ENCODE results near the gene CAPZB.

Gene CAPZB

DNA sequence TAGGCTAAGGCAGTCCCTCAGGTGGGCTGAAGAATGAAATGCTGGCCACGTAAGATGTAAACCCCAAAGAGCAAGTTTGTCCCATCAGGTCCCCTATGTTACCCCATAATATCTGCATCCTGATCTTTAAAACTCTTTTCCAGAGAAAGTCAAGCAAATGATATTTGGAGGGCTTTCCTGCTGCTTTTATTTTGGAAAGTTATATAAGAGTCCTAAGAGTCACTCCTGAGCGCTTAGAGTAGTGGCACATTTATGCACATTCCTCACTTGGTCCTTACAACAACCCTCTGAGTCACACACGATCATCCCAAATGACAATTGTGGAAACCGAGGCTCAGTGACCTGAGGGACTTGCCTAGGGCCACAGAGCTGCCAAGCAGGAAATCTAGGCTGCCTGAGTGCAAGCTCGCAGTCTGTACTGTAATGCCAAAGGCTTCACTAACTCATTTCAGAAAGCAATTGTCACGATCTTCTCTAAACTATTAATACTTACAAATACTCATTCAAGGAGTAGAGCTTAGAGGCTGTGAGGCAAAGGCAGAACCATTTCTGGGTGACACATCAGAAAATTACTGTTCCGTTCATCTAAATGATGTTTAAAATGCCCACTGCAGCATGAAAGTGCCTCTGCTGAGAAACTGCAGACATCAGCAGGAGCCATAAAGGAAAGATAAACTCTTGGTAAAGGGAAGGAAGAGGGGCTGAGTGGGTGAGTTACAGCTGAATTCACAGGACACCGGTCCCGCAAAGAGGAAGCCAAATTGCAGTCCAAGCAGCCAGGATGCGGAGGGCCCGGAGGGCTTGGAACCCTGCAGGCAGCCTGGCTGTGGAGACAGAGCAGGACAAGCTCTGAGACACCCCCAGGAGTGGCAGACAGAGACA lies 30.8 kb downstream of the CAPZB start:
- DNase-seq (ENCODE audit: extremely low spot score, insufficient read length, low read depth) (no peak), FAIRE-seq (no peak)

DNA sequence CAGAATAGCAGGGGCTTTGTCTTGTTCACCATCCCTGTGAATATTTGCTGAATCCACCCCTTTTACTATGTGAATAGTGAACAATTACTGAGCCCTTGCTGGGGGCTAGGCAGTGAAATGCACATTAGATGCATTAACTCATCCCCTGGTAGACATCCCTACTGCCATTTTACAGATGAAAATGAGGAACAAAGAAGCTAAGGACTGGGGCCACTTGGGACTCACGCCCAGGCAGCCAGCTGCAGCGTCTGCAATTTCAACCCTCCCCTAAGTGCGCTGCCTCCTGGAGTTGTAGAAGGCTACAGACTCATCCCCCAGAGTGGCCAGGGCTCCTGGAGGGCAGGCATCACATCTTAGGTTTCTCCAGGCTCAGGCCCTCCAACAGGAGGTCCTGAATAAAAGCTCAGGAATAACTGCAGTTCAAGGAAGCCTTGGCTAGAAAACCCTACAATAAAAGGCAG lies 31.6 kb downstream of the CAPZB start:
- FAIRE-seq (no peak), DNase-seq (ENCODE audit: extremely low spot score, insufficient read length, low read depth) (no peak)

DNA sequence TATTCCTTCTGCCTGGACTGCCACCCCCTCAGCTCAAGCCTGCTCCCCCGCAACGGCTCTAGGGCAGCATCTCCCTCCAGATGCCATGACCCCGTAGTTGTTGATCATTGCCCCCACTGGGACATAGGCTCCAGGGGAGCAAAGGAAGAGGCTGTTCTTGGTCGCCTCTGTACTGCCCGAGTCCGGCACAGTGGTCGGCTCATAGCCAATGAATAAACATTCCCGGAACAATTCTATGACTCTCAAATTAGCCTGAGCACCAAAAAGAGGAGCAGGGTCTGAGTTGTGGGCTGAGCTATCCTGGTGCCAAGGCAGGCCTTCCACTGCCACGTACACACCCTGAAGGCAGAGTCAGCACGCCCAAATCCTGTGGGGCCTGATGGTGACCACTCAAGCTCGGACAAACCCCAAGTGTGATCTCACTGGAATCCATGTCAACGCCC lies 33.1 kb downstream of the CAPZB start:
- no peak for DNase-seq (ENCODE audit: extremely low spot score, insufficient read length, low read depth)
- no peak for FAIRE-seq

DNA sequence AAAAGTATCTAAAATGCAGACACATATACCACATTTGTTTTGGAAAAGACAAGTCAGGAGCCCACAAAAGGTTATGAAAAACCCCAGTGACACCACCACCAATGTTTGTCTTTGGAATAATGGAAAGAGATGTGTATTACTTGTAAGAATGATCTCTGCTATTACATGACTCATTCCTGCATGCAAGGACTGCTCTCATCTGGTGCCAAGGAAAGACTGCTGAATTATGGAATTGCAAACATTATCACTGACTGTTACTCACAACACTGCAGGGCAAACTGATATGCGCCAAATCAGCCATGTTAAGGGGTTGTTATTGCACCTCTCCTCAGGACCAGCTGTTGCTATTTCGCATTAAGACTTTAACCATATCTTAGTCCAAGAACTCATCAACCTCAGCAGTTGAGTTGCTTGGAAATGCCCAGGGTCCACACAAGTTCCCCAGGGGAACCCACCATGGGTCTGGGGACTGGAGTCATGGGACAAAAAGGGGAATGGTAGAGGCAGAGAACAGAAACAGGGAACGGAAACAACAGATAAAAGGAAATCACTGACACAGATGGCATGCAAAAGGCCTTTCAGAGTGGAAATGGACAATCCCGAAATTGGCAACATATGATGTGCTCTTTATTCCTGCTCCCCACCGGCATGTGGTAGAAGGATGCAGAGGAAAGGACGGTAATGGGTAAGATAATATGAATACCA lies 34.4 kb downstream of the CAPZB start:
- FAIRE-seq: no peak
- DNase-seq (ENCODE audit: extremely low spot score, insufficient read length, low read depth): no peak

DNA sequence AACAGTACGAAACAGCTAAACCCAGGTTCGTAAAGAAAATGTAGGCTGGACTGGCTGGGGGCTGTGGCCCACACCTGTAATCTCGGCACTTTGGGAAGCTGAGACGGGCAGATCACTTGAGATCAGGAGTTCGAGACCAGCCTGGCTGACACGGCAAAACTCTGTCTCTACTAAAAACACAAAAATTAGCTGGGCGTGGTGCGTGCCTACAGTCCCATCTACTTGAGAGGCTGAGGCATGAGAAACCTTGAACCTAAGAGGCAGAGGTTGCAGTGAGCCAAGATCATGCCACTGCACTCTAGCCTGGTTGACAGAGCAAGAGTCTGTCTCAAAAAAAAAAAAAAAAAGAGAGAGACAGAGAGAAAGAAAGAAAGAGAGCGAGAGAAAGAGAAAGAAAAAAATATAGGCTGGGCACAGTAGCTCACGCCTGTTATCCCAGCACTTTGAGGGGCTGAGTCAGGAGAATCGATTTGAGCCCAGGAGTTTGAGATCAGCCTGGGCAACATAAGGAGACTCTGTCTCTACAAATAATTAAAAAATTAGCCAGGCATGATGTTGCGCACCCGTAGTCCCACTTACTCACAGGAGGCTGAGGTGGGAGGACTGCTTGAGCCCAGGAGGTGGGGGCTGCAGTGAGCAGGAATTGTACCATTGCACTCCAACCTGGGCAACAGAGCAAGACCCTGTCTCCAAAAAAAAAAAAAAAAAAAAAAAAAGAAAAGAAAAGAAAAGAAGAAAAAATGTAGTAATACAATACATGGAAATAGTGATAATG lies 35.7 kb downstream of the CAPZB start:
- FAIRE-seq (no peak), DNase-seq (ENCODE audit: extremely low spot score, insufficient read length, low read depth) (no peak)

DNA sequence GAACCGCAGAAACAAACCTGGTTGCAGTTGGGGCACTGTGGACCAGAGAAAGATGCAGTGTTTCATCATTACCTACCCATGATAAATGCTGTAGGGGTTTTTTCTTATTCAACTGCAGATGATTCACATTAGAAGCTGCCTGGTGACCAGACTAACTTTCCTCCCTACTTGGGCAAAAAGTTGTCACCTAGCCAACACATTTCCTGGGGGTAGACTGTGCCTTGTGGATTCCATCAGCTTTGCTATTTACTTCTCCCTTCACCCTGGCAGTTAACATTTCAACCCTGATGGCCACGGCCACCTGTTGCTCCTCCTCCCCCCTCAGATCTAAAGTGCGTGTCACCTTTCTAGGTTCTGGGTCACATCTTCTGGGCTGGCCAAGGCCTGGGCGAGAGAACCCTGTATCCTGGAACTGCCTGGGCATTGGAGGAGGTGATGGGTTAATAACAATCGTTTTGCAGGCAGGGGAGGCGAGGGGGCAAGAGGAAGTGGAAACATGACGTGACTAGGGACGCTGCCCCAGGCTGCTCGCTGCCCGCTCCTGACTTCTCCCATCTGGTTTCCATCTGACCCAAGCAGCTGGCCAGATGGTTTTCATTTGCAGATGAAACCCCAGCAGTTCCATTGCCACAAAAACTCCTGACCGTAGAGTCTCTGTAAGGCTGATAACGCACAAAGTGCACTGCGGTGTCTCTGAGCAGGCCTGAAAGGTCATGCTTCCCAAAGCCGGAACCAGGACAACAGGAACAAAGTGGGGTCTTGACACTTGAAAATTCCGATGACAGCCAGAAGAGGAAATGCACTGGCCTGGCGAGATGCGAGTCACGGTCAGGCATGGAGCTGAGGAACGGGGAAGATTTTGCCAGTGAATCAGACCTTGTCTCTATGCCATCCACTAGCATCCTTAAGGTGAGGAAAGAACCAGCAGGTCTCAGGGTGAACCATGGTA lies 36.6 kb downstream of the CAPZB start:
- FAIRE-seq (no peak), DNase-seq (ENCODE audit: extremely low spot score, insufficient read length, low read depth) (no peak)

DNA sequence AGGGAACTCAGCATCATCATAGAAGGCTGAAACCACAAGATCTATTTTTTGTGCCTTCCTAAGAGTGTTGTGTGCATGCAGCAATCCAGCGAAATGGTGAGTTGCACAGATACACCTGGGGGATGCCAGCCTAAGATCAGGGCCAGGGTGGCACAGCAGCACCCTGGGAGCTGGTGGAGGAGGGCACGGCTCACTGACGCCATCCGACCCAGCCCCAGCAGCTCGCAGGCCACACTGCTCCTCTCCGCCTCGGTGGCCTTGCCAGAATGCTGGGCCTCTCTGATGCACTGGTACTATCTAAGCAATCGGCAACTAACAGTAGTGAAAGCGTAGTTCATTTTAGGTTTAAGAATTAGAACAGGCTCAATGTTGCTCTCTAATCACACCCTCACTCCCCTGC lies 37.8 kb downstream of the CAPZB start:
- FAIRE-seq: no peak
- DNase-seq (ENCODE audit: extremely low spot score, insufficient read length, low read depth): no peak

DNA sequence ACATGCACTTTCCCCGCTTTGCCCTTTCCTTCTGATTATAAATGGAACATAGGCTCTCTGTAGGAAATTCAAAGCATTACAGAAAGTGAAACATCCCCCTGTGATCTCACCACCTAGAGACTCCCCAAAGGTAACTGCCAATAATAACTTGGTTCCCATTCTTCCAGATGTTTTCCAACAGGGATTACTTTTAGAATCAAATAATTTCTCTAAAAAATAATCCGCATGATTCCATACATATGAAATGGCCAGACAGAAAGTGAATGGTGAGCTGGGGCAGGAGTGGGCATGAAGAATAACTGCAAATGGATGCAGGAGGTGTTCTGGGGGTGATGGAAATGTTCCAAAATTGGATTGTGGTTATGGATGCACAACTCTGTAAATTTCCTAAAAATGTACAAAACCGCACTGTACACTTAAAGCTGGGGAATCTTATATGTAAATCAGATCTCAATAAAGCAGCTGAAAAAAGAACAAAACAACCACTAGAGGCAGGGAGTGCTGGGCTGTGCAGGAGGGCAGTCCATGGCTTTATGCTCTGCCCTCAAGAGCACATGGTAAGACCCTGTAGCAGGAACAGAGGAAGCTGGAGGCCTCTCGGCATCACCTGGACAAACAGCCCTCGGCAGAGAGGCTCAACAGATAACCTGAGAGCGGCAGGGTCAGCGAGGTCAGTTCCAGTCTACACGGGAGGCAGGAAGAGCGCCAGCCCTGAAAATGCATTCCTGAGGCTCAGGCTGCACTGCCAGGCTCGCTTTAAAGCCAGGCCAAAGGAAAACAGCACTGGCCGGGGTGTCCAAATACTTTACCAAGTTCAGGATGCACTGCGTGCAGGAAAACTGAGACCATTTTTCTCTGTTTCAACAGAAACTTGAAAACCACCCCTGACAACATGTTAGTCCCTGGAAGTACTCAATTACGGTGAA lies 39.7 kb downstream of the CAPZB start:
- DNase-seq (ENCODE audit: extremely low spot score, insufficient read length, low read depth) (no peak), FAIRE-seq (no peak)

DNA sequence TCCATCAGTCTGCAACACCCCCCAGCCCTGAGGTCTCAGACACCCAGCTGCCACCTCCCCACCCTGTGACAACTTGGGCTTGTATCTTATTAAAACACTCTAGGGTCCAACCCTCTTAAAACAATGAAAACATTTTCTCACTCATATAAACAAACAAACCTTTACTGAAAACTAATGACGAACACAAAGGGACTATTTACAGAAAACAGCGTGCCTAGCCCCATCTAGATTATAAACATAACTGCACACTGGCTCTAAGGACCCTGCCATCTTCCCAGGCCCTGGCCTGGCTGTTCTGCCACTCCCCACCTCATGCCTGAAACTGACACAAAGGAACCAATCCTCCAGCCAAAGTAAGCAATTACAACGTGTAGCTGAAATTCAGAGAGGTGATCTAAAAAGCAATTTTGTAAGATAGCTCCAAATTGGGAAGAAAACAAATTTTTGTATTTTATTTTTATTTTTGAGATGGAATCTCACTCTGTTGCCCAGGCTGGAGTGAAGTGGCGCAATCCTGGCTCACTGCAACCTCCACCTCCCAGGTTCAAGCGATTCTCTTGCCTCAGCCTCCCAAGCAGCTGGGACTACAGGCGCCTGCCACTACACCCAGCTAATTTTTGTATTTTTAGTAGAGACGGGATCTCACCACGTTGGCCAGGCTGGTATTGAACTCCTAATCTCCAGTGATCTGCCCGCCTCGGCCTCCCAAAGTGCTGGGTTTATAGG lies 40.9 kb downstream of the CAPZB start:
- DNase-seq (ENCODE audit: extremely low spot score, insufficient read length, low read depth) (no peak), FAIRE-seq (no peak)

DNA sequence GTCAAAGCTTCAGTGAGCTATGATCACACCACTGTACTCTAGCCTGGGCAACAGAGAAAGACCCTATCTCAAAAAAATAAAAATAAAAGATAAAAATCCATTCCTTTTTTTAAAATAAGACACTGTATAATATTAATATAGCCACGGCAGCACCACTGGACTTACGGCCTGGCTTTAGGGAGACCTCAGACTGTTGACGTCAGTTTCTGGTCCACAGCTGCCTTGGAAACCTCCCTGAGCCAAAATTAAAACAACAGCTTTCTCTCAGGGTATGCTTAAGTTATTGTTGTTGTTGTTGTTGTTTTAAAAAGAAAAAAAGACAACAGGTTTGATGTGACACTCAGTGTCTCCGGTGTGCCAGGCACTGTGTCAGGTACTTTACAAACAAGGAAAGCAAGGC lies 42.0 kb downstream of the CAPZB start:
- no peak for FAIRE-seq
- no peak for DNase-seq (ENCODE audit: extremely low spot score, insufficient read length, low read depth)

DNA sequence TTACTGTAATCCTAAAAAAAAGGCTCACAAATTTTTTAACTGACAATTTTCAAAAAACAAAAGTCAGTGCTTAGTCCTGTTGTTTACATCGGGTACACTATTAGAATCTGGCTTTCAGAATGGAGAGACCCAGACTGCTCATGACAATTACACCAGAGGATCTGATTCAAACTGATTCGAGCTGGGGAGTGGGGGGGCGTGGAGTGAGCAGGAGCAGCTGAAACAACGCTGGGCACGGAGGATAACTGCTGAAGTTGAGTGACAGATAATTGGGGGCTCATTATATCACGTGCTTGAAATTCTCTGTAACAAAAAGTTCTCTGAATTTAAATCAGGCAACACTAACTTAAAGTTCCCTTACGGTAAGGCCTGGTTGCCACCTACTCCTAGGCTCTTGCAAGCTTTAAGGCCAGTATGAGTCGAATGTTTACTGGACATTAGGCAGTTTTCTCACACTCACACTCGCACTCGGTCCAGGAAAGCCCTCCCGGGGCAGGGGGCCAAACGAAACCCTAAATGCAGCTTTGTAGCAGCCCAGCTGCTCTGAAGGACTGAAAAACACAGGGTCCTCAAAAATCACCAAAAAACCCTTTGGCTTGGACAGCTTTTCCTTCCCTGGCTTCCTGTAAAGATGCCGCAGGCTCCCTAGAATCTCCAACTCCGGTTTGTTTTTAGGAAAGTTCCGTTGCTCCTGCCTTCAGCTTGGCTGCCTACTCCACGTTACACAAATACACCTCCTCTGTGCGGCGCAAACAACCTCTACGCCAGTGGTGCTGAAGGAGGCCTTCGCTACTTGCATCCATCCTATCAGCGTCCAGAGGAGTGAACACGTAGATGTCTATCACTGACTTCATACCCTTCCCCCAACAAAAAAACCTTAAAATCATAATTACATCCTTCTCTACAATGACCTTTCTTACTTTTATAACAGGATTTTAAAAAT lies 42.9 kb downstream of the CAPZB start:
- DNase-seq (ENCODE audit: extremely low spot score, insufficient read length, low read depth) (no peak), FAIRE-seq (no peak)

DNA sequence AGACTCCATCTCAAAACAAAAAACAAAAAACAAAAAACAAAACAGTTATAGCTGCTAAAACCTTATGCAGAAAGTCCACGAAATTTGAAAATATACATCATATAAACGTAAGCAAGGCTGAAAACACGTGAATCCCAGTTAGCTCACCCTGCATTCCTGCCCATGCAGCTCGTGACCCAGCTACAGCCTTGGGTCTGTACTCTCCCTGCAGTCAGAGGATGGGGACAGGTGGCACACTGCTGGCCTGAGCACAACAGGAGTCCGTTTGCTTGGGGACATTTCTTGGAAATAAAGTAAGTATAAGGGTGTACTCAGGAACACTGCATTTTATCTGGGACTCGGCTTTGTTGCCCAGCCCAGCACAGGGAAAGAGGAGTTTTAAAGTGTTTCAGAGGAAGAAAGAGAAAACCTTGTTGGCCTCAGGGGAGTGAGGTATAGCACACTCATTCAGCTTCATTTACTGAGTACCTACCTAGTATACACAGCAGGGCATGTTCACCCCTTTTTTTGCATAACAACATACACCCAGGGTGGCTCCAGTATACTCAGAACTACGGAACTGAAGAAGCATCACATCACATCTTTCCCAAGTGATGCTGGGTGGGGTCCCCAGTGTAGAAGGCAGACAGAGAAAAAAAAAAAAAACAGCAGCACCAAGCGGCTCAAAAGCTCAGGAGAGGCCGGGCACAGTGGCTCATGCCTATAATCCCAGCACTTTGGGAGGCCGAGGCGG lies 44.1 kb downstream of the CAPZB start:
- no peak for FAIRE-seq
- no peak for DNase-seq (ENCODE audit: extremely low spot score, insufficient read length, low read depth)

DNA sequence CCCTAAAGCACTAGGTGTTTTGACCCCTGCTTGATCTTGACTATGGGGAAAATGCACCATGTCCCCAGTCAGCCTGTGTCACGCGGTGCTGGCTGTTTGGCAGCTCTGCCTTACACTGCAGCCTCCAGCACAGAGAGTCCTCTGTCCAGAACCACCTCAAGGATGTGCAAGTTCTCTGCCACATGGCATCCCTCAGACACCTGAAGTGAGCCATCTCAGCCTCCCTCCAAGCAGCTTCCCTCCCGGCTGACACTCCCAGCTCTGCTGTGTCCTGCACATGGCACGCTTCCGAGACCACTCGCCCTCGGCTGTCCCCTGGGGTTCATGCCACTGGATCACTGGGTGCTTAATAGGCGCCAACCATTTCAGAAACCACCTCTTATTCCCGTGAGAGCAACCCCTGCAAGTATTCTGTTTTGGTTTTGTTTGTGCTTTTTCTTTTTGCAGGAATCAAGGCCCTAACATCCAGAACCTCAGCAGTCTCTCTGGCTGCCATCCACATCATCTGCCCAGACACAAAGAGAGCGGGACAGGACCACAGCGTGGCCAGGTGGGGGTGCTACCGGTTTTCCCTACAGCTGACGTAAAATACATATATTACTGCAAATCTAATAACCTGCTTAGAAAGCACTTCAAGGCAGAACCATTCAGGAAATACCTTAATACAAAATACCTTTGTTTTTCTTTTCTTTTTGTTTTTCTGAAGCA lies 45.7 kb downstream of the CAPZB start:
- DNase-seq (ENCODE audit: extremely low spot score, insufficient read length, low read depth): no peak
- no peak for FAIRE-seq

DNA sequence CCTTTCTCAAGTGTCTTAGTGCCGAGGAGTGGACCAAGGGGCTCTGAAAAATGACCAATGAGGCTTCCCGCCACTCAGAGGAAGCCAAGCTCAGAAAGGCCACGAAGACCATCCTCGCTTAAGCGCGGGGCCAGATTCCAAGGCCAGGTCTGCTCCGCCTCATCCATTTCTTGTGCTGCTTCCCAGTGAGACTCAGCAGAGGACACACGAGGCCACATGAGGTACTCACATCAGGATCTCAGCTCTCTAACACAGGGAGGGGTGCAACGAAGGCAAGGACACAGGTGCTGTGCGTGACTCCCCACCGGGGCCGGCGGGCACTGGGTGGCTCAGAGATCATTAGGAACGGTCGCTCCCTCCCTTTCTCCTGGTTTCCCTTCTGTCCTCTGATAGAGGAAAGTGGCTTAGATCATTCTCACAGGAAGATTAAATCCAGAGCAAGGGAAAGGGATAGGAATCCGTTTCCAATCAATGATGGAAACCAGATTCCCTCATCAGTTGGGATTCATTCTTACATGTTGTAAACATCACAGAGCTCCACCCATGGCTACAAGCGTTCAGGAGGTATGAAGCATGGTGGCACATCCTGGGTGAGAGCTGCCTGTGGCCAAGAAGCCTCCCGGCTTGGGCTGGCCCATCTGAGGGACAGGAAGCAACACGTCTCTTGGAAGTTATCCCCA lies 46.7 kb downstream of the CAPZB start:
- no peak for FAIRE-seq

DNA sequence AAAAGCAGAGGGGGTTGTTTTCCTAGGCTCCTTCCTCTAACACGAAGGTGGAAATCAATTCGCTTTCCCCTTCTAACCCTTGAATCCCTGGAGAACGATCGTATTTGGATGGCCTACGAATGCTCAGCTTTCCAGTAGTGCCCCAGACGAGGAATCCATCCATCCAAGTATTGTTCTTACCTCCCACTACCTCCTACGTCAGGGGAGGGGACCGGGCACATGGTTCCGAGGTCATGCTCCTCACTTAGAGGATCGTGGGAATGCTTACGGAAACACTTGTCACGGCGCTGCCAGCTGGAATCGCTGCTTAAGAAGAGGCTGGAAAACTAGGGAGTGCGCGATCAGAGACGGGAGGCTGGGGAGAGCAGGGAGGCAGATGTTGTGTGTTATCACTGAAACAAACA lies 47.4 kb downstream of the CAPZB start:
- no peak for DNase-seq (ENCODE audit: extremely low spot score, insufficient read length, low read depth)
- FAIRE-seq: no peak

More for the DNA sequence above, 46.7 kb downstream of the CAPZB start:
- no peak for DNase-seq (ENCODE audit: extremely low spot score, insufficient read length, low read depth)
